Measurements from ENCODE around the gene C1QL1.

C1QL1 gene

DNA sequence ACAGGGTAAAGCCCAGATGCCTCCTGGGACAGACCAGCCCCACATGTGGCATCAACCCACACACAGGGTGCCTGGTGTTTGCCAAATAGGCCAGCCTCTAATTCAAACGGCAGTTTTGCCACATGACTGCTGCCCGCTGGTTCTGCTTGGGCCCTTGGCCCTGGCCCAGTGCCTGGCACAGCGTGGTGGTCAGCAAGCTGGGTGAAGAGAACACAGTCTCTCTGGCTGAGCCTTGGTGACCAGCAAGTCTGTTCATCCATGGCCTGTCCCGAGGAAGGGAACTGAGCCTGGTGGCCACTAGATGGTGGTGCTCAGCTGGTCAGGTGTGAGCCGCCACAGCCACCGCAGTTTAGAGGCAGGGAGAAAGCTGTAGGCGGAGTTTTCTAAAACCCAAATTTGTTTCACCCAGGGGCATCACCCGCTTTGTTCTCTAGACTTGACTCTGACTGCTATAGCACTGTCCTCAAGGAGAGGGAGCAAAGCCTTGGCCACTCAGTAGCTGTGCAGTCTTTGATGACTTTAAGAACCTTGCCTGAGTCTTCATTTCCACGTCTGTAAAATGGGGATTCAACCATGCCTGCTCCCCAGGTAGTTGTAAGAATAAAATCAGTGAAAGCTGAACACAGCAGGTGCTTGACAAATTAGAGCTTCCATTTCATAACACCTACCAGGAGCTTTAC is 48.1 kb downstream of the C1QL1 start:
- DNase-seq (ENCODE audit: extremely low read depth, insufficient read length): peak; percentile 55
- H3K36me3 ChIP-seq (ENCODE audit: control insufficient read depth, insufficient read depth, low read length): no peaks in the 10 kb centered on the region
- H3K27me3 ChIP-seq (replicated peaks; ENCODE audit: control insufficient read depth, insufficient read depth, low read length): no peaks in the 10 kb centered on the region
- H3K4me3 ChIP-seq (replicated peaks; ENCODE audit: low read depth, low read length): no peak overlapping the region
- TF ChIP-seq, protein P1, sequence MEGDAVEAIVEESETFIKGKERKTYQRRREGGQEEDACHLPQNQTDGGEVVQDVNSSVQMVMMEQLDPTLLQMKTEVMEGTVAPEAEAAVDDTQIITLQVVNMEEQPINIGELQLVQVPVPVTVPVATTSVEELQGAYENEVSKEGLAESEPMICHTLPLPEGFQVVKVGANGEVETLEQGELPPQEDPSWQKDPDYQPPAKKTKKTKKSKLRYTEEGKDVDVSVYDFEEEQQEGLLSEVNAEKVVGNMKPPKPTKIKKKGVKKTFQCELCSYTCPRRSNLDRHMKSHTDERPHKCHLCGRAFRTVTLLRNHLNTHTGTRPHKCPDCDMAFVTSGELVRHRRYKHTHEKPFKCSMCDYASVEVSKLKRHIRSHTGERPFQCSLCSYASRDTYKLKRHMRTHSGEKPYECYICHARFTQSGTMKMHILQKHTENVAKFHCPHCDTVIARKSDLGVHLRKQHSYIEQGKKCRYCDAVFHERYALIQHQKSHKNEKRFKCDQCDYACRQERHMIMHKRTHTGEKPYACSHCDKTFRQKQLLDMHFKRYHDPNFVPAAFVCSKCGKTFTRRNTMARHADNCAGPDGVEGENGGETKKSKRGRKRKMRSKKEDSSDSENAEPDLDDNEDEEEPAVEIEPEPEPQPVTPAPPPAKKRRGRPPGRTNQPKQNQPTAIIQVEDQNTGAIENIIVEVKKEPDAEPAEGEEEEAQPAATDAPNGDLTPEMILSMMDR (IDR thresholded peaks at IDR 0.05; ENCODE audit: insufficient read depth, low read length, poor library complexity, severe bottlenecking): peak; percentile 84

DNA sequence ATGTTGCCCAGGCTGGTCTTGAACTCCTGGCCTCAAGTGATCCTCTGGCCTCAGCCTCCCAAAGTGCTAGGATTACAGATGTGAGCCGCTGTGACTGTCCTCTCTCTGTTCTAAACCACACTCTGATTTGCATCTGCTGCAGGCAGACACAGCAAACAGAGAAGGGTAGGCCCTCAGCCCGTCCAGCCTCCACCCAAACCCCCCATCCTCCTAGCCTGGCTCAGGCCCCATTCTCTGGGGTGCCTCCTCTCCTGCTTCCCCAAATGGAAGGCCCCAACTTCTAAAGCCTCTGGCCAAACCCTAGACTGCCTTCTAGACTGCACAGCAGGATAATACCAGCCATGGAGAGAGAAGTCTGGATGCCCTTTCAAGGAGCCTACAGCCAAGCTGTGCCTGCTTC is 48.7 kb downstream of the C1QL1 start:
- Histone ChIP-seq H3K4me3 (replicated peaks; ENCODE audit: low read depth, low read length) (no peak overlapping the region), H3K27me3 (replicated peaks; ENCODE audit: control insufficient read depth, insufficient read depth, low read length) (no peaks in the 10 kb centered on the region), H3K36me3 (ENCODE audit: control insufficient read depth, insufficient read depth, low read length) (no peaks in the 10 kb centered on the region)
- no peak for DNase-seq (ENCODE audit: extremely low read depth, insufficient read length)
- TF ChIP-seq, protein P1 (IDR thresholded peaks at IDR 0.05; ENCODE audit: insufficient read depth, low read length, poor library complexity, severe bottlenecking): no peak

DNA sequence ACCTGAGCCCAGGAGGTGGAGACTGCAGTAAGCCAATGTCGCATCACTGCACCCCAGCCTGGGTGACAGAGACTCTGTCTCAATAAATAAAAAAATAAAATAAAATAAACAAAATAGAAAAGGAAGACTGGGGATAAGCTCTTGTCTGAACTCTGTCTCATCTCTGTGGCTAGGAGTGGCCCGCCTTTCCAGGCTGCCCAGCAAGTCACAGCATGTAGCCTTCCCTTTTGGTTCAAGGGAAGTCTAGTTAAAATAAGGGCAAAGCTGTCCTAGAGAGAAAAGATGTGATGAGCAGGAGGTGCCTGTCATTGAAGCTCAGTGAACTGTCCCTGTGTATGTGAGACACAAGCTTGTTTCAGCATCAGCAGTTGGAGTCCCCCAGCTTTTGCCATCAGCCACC is 50.1 kb downstream of the C1QL1 start:
- H3K27me3 ChIP-seq (replicated peaks; ENCODE audit: control insufficient read depth, insufficient read depth, low read length): no peaks in the 10 kb centered on the region
- no peak for DNase-seq (ENCODE audit: extremely low read depth, insufficient read length)
- TF ChIP-seq, protein P1 (IDR thresholded peaks at IDR 0.05; ENCODE audit: insufficient read depth, low read length, poor library complexity, severe bottlenecking): no peak
- H3K4me3 ChIP-seq (replicated peaks; ENCODE audit: low read depth, low read length): no peak overlapping the region
- no peaks in the 10 kb centered on the region for H3K36me3 ChIP-seq (ENCODE audit: control insufficient read depth, insufficient read depth, low read length)

DNA sequence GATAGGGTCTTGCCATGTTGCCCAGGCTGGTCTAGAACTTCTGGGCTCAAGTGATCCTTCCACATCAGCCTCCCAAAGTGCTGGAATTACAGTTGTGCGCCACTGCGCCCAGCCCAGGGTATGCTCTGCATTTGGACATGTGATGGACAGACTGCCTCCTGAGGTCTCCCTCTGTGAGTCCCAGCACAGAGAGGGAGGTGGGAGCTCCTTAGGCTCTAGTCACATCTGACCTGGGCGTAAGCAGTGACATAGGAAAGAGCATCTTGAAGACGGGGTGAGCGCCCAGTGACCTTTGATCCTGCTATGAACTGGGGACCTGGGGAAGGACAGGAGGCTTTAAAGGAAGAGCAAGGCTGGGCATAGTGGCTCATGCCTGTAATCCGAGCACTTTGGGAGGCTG is 50.6 kb downstream of the C1QL1 start:
- DNase-seq (ENCODE audit: extremely low read depth, insufficient read length): no peak
- Histone ChIP-seq H3K36me3 (ENCODE audit: control insufficient read depth, insufficient read depth, low read length) (no peaks in the 10 kb centered on the region), H3K4me3 (replicated peaks; ENCODE audit: low read depth, low read length) (no peak overlapping the region), H3K27me3 (replicated peaks; ENCODE audit: control insufficient read depth, insufficient read depth, low read length) (no peaks in the 10 kb centered on the region)
- TF ChIP-seq, protein P1 (IDR thresholded peaks at IDR 0.05; ENCODE audit: insufficient read depth, low read length, poor library complexity, severe bottlenecking): no peak

DNA sequence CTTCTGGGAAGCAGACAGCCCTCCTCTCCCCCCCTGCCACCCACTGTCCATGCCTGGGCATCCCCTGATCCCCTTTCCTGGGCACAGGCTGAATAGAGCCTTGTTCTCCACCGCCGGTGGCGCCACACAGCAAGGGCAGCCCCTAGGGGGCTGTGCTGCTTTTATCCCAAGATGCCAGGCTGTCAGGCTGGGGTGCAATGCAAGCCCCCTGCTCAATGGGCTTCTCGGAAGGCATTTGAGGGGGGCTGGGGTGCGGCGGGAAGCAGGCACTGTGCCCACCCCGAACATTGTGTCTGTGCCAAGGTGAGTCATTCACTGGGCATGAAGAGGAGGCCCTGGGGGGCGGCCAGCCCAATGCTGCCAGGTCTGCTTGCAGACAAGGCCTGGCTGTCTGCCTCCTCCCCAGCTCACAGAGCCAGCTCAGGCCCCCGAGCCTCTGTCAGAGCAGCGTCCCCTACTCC is 51.3 kb downstream of the C1QL1 start:
- TF ChIP-seq, protein P1 (IDR thresholded peaks at IDR 0.05; ENCODE audit: insufficient read depth, low read length, poor library complexity, severe bottlenecking): no peak
- Histone ChIP-seq H3K27me3 (replicated peaks; ENCODE audit: control insufficient read depth, insufficient read depth, low read length) (no peaks in the 10 kb centered on the region), H3K36me3 (ENCODE audit: control insufficient read depth, insufficient read depth, low read length) (no peaks in the 10 kb centered on the region), H3K4me3 (replicated peaks; ENCODE audit: low read depth, low read length) (no peak overlapping the region)
- DNase-seq (ENCODE audit: extremely low read depth, insufficient read length): no peak

Data from GM06990 (cell line).